GM12864 (cell line): ENCODE results near the gene OPRD1.
A peak's percentile ranks its signal among the peaks of the same experiment; 100 is the strongest.

ENCODE experiments used
- DNase-seq: peaks from one replicate; pipeline ENCODE4 v3.0.0-alpha.2; 2011; ENCODE audit warnings: low read depth
- H3K4me3 ChIP-seq: 2 replicates; pipeline ENCODE4 v1.5.1; 2011; ENCODE audit warnings: mild to moderate bottlenecking, low read depth, low read length, control low read depth
- CTCF ChIP-seq: IDR thresholded peaks from 2 replicates; pipeline ENCODE4 v1.5.1; 2011; ENCODE audit warnings: low read depth, mild to moderate bottlenecking, moderate library complexity, low read length, control low read depth, inconsistent platforms; ENCODE audit errors: missing control alignments

OPRD1 gene

GRCh38 chr1:28910379-28911115 is 98.6 kb downstream of the OPRD1 start:
- H3K4me3 ChIP-seq: no peak overlapping the region
- no peak for DNase-seq
- TF ChIP-seq CTCF: no peak

- peak overlapping the region; percentile 65 for H3K4me3 ChIP-seq
- no peak for DNase-seq
- TF ChIP-seq CTCF: no peak
Observed at GRCh38 chr1:28913786-28914227, 101.8 kb downstream of the OPRD1 start.

- peak; percentile 78 for DNase-seq
- no peak for TF ChIP-seq CTCF
- H3K4me3 ChIP-seq: peak within 1 kb of the TSS; percentile 65
Observed at GRCh38 chr1:28914228-28915030, 102.5 kb downstream of the OPRD1 start, which contains the start of gene EPB41. EPB41 (plus strand) TSS chr1:28914569; CDS start chr1:28987438, 72,869 bp downstream.

- no peak for TF ChIP-seq CTCF
- DNase-seq: no peak
- peak overlapping the region; percentile 65 for H3K4me3 ChIP-seq
Observed at GRCh38 chr1:28915031-28915895, 103.3 kb downstream of the OPRD1 start.

GRCh38 chr1:28917757-28918118 is 105.8 kb downstream of the OPRD1 start:
- no peak for DNase-seq
- no peak overlapping the region for H3K4me3 ChIP-seq
- no peak for TF ChIP-seq CTCF
